HCT116 (cell line): ENCODE data around the gene CETN1. TPM values are rescaled to one million over a fixed set of nuclear protein-coding genes. Genes with fewer than 3 reads are reported as not detected.

Experiments
- ATAC-seq: fragments of 200-7000 bp; cut with Tn5 transposase; 2 replicates; pipeline ENCODE4 v1.9.1; 2020; ENCODE audit warnings: mild to moderate bottlenecking, moderate library complexity
- BruUV-seq: library from RNA; stranded (reverse); fragments of 400-500 nt; replicated peaks from 2 replicates; lab custom pipeline; 2021; lab: Mats Ljungman, UMichigan
- CTCF ChIA-PET: fragments of 300-600 bp; sonication (Branson Sonifier 250); formaldehyde crosslinking; loops from one replicate; lab custom pipeline; 2021; ENCODE audit warnings: antibody characterized with exemption; lab: Charles Lee
- POLR2A ChIA-PET: fragments of 300-600, 350-600 bp; sonication (Branson Sonifier 250); formaldehyde crosslinking; loops from one replicate; lab custom pipeline; 2021; ENCODE audit warnings: antibody characterized with exemption; lab: Charles Lee
- RAD21 ChIA-PET, 2 experiments: fragments of 300-600 bp; sonication (Branson Sonifier 250); formaldehyde crosslinking; loops; one replicate each; lab custom pipeline; 2023; ENCODE audit warnings: low total read pairs in 2 of 2; ENCODE audit not compliant: uncharacterized antibody in 2 of 2, unreplicated experiment in 2 of 2, low non-redundant PET in 1 of 2; lab: Charles Lee
- DNase-seq: peaks from one replicate; pipeline ENCODE4 v3.0.0-alpha.2; 2010; ENCODE audit warnings: low read depth, low spot score
- H2AFZ ChIP-seq: fragments of 200-600 bp; shearing (Covaris generic), sonication (generic); 2 replicates; pipeline ENCODE4 v1.6.1; 2017; ENCODE audit warnings: low read depth, mixed run types, mixed read lengths, antibody characterized with exemption, low read length; ENCODE audit not compliant: poor library complexity, severe bottlenecking
- H3K27ac ChIP-seq: 2 replicates; pipeline ENCODE4 v1.5.1; 2012; ENCODE audit warnings: low read depth, low read length
- H3K27me3 ChIP-seq: fragments of 200-600 bp; sonication (generic); 2 replicates; pipeline ENCODE4 v1.6.1; 2016; ENCODE audit warnings: mixed run types, low read length, mixed read lengths; ENCODE audit not compliant: insufficient read depth
- H3K36me3 ChIP-seq, 2 experiments: fragments of 200-500 bp in 1 of 2; fragments of 200-600 bp in 1 of 2; sonication (Bioruptor generic) in 1 of 2; sonication (generic) in 1 of 2; 2 replicates each; pipeline versions ENCODE4 v1.5.1 to v1.6.1; 2014 to 2016; ENCODE audit warnings: low read length in 2 of 2, inconsistent platforms in 1 of 2, mixed read lengths in 1 of 2, mixed run types in 1 of 2; ENCODE audit not compliant: insufficient read depth in 2 of 2, control insufficient read depth in 1 of 2
- H3K4me1 ChIP-seq, 2 experiments: fragments of 200-600 bp in 1 of 2; sonication (generic) in 1 of 2; 2 replicates each; pipeline versions ENCODE4 v1.5.1 to v1.6.1; 2012 to 2017; ENCODE audit warnings: low read length in 2 of 2, inconsistent platforms in 1 of 2, mild to moderate bottlenecking in 1 of 2, mixed read lengths in 1 of 2, mixed run types in 1 of 2, moderate library complexity in 1 of 2; ENCODE audit not compliant: insufficient read depth in 2 of 2, control insufficient read depth in 1 of 2
- H3K4me2 ChIP-seq: fragments of 200-600 bp; sonication (generic); 2 replicates; pipeline ENCODE4 v1.6.1; 2017; ENCODE audit warnings: mixed run types, low read length, mixed read lengths
- H3K4me3 ChIP-seq, 2 experiments: fragments of 200-600 bp in 1 of 2; sonication (generic) in 1 of 2; replicated peaks in 1 of 2; 2 replicates each; pipeline ENCODE4 v1.5.1; 2011 to 2016; ENCODE audit warnings: low read length in 2 of 2, control low read depth in 1 of 2, low read depth in 1 of 2, mild to moderate bottlenecking in 1 of 2, mixed read lengths in 1 of 2, mixed run types in 1 of 2
- H3K79me2 ChIP-seq: fragments of 200-600 bp; sonication (generic); 2 replicates; pipeline ENCODE4 v1.6.1; 2017; ENCODE audit warnings: mild to moderate bottlenecking, mixed run types, low read length, moderate library complexity, mixed read lengths; ENCODE audit not compliant: insufficient read depth
- H3K9ac ChIP-seq: fragments of 200-600 bp; sonication (generic); 2 replicates; pipeline ENCODE4 v1.6.1; 2016; ENCODE audit warnings: low read length, mixed read lengths
- H3K9me2 ChIP-seq: fragments of 200-600 bp; sonication (generic), shearing (Covaris generic); 2 replicates; pipeline ENCODE4 v1.6.1; 2017; ENCODE audit warnings: mixed run types, mild to moderate bottlenecking, moderate library complexity; ENCODE audit not compliant: insufficient read depth
- H3K9me3 ChIP-seq, 2 experiments: fragments of 200-500 bp in 1 of 2; fragments of 200-600 bp in 1 of 2; sonication (Bioruptor generic) in 1 of 2; sonication (generic) in 1 of 2; 2 replicates each; pipeline ENCODE4 v1.6.1; 2014 to 2017; ENCODE audit warnings: low read length in 2 of 2, mixed read lengths in 2 of 2, inconsistent platforms in 1 of 2, low read depth in 1 of 2, mild to moderate bottlenecking in 1 of 2, mixed run types in 1 of 2, moderate library complexity in 1 of 2; ENCODE audit not compliant: control insufficient read depth in 1 of 2, insufficient read depth in 1 of 2
- H4K20me1 ChIP-seq: fragments of 200-600 bp; sonication (generic), shearing (Covaris generic); 2 replicates; pipeline ENCODE4 v1.6.1; 2017; ENCODE audit warnings: mixed run types, mild to moderate bottlenecking, moderate library complexity; ENCODE audit not compliant: insufficient read depth
- CBX3 ChIP-seq: IDR thresholded peaks from 2 replicates; pipeline ENCODE4 v1.6.1; 2012; ENCODE audit warnings: low read depth
- CEBPB ChIP-seq: IDR thresholded peaks from 2 replicates; pipeline ENCODE4 v1.6.1; 2012; ENCODE audit warnings: low read depth
- EGR1 ChIP-seq: IDR thresholded peaks from 2 replicates; pipeline ENCODE4 v1.6.1; 2012; ENCODE audit warnings: low read depth
- ELF1 ChIP-seq: IDR thresholded peaks from 2 replicates; pipeline ENCODE4 v1.6.1; 2012; ENCODE audit warnings: low read depth, borderline replicate concordance
- EZH2 ChIP-seq: fragments of 200-600 bp; sonication (generic); IDR thresholded peaks from 2 replicates; pipeline ENCODE4 v1.6.1; 2017; ENCODE audit warnings: antibody characterized with exemption, mixed run types
- FOSL1 ChIP-seq: IDR thresholded peaks from 2 replicates; pipeline ENCODE4 v1.6.1; 2012; ENCODE audit warnings: low read depth
- JUND ChIP-seq: IDR thresholded peaks from 2 replicates; pipeline ENCODE4 v1.6.1; 2012
- POLR2A ChIP-seq: IDR thresholded peaks from 2 replicates; pipeline ENCODE4 v1.7.0; 2011; ENCODE audit warnings: borderline replicate concordance; ENCODE audit not compliant: insufficient read depth, insufficient read length; ENCODE audit errors: extremely low read depth
- POLR2AphosphoS5 ChIP-seq: IDR thresholded peaks from 2 replicates; pipeline ENCODE4 v1.6.1; 2011; ENCODE audit warnings: mild to moderate bottlenecking, low read depth, low read length, moderate library complexity
- SP1 ChIP-seq: IDR thresholded peaks from 2 replicates; pipeline ENCODE4 v1.6.1; 2012; ENCODE audit warnings: low read depth
- SRF ChIP-seq: IDR thresholded peaks from 2 replicates; pipeline ENCODE4 v1.6.1; 2012; ENCODE audit warnings: low read depth
- TCF7L2 ChIP-seq: IDR thresholded peaks from 2 replicates; pipeline ENCODE4 v1.7.0; 2011; ENCODE audit warnings: borderline replicate concordance, inconsistent platforms; ENCODE audit not compliant: insufficient read depth, insufficient read length; ENCODE audit errors: extremely low read depth
- YY1 ChIP-seq: IDR thresholded peaks from 2 replicates; pipeline ENCODE4 v1.6.1; 2011; ENCODE audit warnings: low read length, low read depth, moderate library complexity, mild to moderate bottlenecking; ENCODE audit not compliant: insufficient replicate concordance; ENCODE audit errors: extremely low read depth
- ZBTB33 ChIP-seq: IDR thresholded peaks from 2 replicates; pipeline ENCODE4 v1.6.1; 2011; ENCODE audit warnings: mild to moderate bottlenecking, low read length, moderate library complexity; ENCODE audit not compliant: insufficient replicate concordance; ENCODE audit errors: extremely low read depth
- ZFX ChIP-seq: fragments of 450-650 bp; IDR thresholded peaks from 2 replicates; pipeline ENCODE4 v1.6.1; 2017
- ZNF274 ChIP-seq: fragments of 200-500 bp; sonication (Bioruptor generic); IDR thresholded peaks from 2 replicates; pipeline ENCODE4 v1.6.1; 2014; ENCODE audit warnings: mild to moderate bottlenecking, low read depth, low read length, inconsistent platforms
- intact Hi-C: fragments of 100-400 bp; cut with micrococcal nuclease; formaldehyde crosslinking; loops from 2 replicates; pipeline ENCODE4 v1.10.0; 2022
- total RNA-seq: library from RNA; stranded (reverse); gene quantifications from one replicate; pipeline ENCODE4 v1.2.1, GENCODE V29; 2021; ENCODE audit not compliant: unreplicated experiment
- TF ChIP-seq, protein P1 (sequence below), 3 experiments: fragments of 200-600 bp in 1 of 3; sonication (generic) in 1 of 3; IDR thresholded peaks in 2 of 3; conservative IDR thresholded peaks in 1 of 3; 2 replicates each; pipeline ENCODE4 v1.5.1; 2012 to 2017; ENCODE audit warnings: low read depth in 2 of 3, low read length in 2 of 3, antibody characterized with exemption in 1 of 3, borderline replicate concordance in 1 of 3, control low read depth in 1 of 3, mild to moderate bottlenecking in 1 of 3, mixed read lengths in 1 of 3, mixed run types in 1 of 3, moderate library complexity in 1 of 3; ENCODE audit not compliant: insufficient read depth in 1 of 3
- TF ChIP-seq, protein P2 (sequence below): IDR thresholded peaks from 2 replicates; pipeline ENCODE4 v1.6.1; 2012
- TF ChIP-seq, protein P3 (sequence below): IDR thresholded peaks from 2 replicates; pipeline ENCODE4 v1.6.1; 2012; ENCODE audit warnings: low read depth

The CETN1 gene
- total RNA-seq, 1 experiment from 2014 or later = not detected

- H3K9me3 ChIP-seq = no peaks in the 10 kb centered on the region
- peaks cover 11% of the 10 kb centered on the region; the same call in 1 of the 2 replicates for H3K27me3 ChIP-seq
- intact Hi-C loops = no loop called here
- H3K36me3 ChIP-seq = no peaks in the 10 kb centered on the region
- DNase-seq (no peak), ATAC-seq (no peak)
- BruUV-seq = no TSS peak
- ChIA-PET RAD21 (no interaction called here), POLR2A (no interaction called here), CTCF (no interaction called here)
- no peaks in the 10 kb centered on the region for H4K20me1 ChIP-seq
- no peak overlapping the region for H2AFZ ChIP-seq
- no peak overlapping the region for H3K4me3 ChIP-seq
- H3K4me1 ChIP-seq = no peaks in the 10 kb centered on the region
- H3K79me2 ChIP-seq = no peaks in the 10 kb centered on the region
- H3K27ac ChIP-seq = no peak overlapping the region
- H3K9ac ChIP-seq = no peak overlapping the region
- H3K4me2 ChIP-seq = no peak overlapping the region
- TF ChIP-seq, protein P1, sequence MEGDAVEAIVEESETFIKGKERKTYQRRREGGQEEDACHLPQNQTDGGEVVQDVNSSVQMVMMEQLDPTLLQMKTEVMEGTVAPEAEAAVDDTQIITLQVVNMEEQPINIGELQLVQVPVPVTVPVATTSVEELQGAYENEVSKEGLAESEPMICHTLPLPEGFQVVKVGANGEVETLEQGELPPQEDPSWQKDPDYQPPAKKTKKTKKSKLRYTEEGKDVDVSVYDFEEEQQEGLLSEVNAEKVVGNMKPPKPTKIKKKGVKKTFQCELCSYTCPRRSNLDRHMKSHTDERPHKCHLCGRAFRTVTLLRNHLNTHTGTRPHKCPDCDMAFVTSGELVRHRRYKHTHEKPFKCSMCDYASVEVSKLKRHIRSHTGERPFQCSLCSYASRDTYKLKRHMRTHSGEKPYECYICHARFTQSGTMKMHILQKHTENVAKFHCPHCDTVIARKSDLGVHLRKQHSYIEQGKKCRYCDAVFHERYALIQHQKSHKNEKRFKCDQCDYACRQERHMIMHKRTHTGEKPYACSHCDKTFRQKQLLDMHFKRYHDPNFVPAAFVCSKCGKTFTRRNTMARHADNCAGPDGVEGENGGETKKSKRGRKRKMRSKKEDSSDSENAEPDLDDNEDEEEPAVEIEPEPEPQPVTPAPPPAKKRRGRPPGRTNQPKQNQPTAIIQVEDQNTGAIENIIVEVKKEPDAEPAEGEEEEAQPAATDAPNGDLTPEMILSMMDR (IDR thresholded peaks at IDR 0.05 in 2 of 3, conservative IDR thresholded peaks at IDR 0.05 in 1 of 3; ENCODE audit: borderline replicate concordance in 1 of 3, insufficient read depth in 1 of 3, low read depth in 2 of 3, low read length in 2 of 3) = no peak
- TF ChIP-seq CEBPB (no peak), EZH2 (no peak), CBX3 (no peak), SRF (no peak), SP1 (no peak), FOSL1 (no peak), POLR2AphosphoS5 (no peak), TCF7L2 (no peak), ELF1 (no peak), ZBTB33 (no peak), JUND (no peak), ZFX (no peak), EGR1 (no peak), POLR2A (no peak), YY1 (no peak), ZNF274 (no peak)
- TF ChIP-seq, protein P2, sequence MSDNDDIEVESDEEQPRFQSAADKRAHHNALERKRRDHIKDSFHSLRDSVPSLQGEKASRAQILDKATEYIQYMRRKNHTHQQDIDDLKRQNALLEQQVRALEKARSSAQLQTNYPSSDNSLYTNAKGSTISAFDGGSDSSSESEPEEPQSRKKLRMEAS = no peak
- TF ChIP-seq, protein P3, sequence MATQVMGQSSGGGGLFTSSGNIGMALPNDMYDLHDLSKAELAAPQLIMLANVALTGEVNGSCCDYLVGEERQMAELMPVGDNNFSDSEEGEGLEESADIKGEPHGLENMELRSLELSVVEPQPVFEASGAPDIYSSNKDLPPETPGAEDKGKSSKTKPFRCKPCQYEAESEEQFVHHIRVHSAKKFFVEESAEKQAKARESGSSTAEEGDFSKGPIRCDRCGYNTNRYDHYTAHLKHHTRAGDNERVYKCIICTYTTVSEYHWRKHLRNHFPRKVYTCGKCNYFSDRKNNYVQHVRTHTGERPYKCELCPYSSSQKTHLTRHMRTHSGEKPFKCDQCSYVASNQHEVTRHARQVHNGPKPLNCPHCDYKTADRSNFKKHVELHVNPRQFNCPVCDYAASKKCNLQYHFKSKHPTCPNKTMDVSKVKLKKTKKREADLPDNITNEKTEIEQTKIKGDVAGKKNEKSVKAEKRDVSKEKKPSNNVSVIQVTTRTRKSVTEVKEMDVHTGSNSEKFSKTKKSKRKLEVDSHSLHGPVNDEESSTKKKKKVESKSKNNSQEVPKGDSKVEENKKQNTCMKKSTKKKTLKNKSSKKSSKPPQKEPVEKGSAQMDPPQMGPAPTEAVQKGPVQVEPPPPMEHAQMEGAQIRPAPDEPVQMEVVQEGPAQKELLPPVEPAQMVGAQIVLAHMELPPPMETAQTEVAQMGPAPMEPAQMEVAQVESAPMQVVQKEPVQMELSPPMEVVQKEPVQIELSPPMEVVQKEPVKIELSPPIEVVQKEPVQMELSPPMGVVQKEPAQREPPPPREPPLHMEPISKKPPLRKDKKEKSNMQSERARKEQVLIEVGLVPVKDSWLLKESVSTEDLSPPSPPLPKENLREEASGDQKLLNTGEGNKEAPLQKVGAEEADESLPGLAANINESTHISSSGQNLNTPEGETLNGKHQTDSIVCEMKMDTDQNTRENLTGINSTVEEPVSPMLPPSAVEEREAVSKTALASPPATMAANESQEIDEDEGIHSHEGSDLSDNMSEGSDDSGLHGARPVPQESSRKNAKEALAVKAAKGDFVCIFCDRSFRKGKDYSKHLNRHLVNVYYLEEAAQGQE = no peak
- H3K9me2 ChIP-seq = no peaks in the 10 kb centered on the region
Observed at GRCh38 chr18:565562-566061, 14.6 kb upstream of the CETN1 start.
